Vagina (tissue), 2 donors: Measurements from ENCODE around the gene OR52K1. TPM values are rescaled to one million over a fixed set of nuclear protein-coding genes. Genes with fewer than 3 reads are reported as not detected.

Experiments used
- DNase-seq, 2 donors: peaks; one replicate each; pipeline ENCODE4 v3.0.0-alpha.2; 2017; ENCODE audit errors: extremely low spot score in 2 of 2
- H3K27ac ChIP-seq: fragments of 200-600 bp; sonication (generic); one replicate; pipeline ENCODE4 v1.5.1; 2019
- H3K27me3 ChIP-seq: fragments of 200-600 bp; sonication (generic); one replicate; pipeline ENCODE4 v1.5.1; 2019
- H3K36me3 ChIP-seq, 2 donors: fragments of 200-600 bp; sonication (generic); one replicate each; pipeline ENCODE4 v1.5.1; 2017 to 2019
- H3K4me1 ChIP-seq: fragments of 200-600 bp; sonication (generic); one replicate; pipeline ENCODE4 v1.5.1; 2019
- H3K4me3 ChIP-seq, 2 donors: fragments of 200-600 bp; sonication (generic); 1 replicate in 1 of 2; 2 replicates in 1 of 2; pipeline ENCODE4 v1.5.1; 2016 to 2019
- H3K9me3 ChIP-seq: fragments of 200-600 bp; sonication (generic); one replicate; pipeline ENCODE4 v1.5.1; 2019
- POLR2A ChIP-seq, 2 donors: fragments of 450-650 bp; IDR thresholded peaks; one replicate each; pipeline ENCODE4 v1.6.1; 2017; ENCODE audit warnings: antibody characterized with exemption in 2 of 2, mild to moderate bottlenecking in 2 of 2, moderate library complexity in 2 of 2
- POLR2AphosphoS5 ChIP-seq, 2 donors: sonication (generic); formaldehyde crosslinking; IDR thresholded peaks; one replicate each; pipeline ENCODE4 v1.9.0; 2017; ENCODE audit warnings: antibody characterized with exemption in 2 of 2, mild to moderate bottlenecking in 2 of 2, low read depth in 1 of 2; ENCODE audit not compliant: insufficient read depth in 1 of 2
- intact Hi-C: fragments of 100-400 bp; cut with DNase I; formaldehyde crosslinking; loops from one replicate; pipeline ENCODE4 v1.15.1; 2023
- total RNA-seq: library from RNA; depleted of rRNA; stranded (reverse); fragments of >200 nt; gene quantifications from one replicate; pipeline ENCODE4 v1.2.3, GENCODE V29; 2016
- TF ChIP-seq, protein P1 (sequence below), 3 experiments: fragments of 450-650 bp in 2 of 3; fragments of 200-600 bp in 1 of 3; sonication (generic) in 1 of 3; IDR thresholded peaks; one replicate each; pipeline ENCODE4 v1.5.1; 2017 to 2019; ENCODE audit warnings: antibody characterized with exemption in 3 of 3, mild to moderate bottlenecking in 2 of 3, moderate library complexity in 2 of 3

The OR52K1 gene
- total RNA-seq, 1 donor from 2014 or later = not detected

DNA sequence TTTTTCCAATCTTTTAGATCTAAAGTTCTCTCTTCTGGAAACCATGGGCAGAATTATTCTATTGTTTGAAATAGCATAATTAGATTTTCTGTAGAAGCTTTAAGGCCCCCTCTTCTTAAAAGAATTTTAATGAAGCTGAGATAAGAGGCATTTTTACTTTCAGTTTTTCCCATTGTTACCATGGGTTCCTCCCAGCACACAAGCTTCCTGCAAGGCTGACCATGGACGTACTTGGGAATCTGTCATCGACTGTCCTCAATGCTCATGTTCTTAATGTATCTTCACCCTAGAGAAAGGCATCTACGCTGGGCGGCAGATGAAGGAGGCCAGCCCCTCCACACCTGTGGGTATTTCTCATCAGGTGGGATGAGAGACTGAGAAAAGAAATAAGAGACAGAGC lies 22.3 kb upstream of the OR52K1 start:
- TF ChIP-seq POLR2A (IDR thresholded peaks at IDR 0.05) (no peak), POLR2AphosphoS5 (IDR thresholded peaks at IDR 0.05; ENCODE audit: insufficient read depth in 1 of 2, low read depth in 1 of 2) (no peak)
- TF ChIP-seq, protein P1, sequence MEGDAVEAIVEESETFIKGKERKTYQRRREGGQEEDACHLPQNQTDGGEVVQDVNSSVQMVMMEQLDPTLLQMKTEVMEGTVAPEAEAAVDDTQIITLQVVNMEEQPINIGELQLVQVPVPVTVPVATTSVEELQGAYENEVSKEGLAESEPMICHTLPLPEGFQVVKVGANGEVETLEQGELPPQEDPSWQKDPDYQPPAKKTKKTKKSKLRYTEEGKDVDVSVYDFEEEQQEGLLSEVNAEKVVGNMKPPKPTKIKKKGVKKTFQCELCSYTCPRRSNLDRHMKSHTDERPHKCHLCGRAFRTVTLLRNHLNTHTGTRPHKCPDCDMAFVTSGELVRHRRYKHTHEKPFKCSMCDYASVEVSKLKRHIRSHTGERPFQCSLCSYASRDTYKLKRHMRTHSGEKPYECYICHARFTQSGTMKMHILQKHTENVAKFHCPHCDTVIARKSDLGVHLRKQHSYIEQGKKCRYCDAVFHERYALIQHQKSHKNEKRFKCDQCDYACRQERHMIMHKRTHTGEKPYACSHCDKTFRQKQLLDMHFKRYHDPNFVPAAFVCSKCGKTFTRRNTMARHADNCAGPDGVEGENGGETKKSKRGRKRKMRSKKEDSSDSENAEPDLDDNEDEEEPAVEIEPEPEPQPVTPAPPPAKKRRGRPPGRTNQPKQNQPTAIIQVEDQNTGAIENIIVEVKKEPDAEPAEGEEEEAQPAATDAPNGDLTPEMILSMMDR (IDR thresholded peaks at IDR 0.05) = no peak
- Histone ChIP-seq H3K4me3 (no peak overlapping the region), H3K9me3 (no peaks in the 10 kb centered on the region), H3K27me3 (no peaks in the 10 kb centered on the region), H3K27ac (no peak overlapping the region), H3K36me3 (no peaks in the 10 kb centered on the region), H3K4me1 (peaks cover 8% of the 10 kb centered on the region)
- intact Hi-C loops = no loop called here
- no peak for DNase-seq

DNA sequence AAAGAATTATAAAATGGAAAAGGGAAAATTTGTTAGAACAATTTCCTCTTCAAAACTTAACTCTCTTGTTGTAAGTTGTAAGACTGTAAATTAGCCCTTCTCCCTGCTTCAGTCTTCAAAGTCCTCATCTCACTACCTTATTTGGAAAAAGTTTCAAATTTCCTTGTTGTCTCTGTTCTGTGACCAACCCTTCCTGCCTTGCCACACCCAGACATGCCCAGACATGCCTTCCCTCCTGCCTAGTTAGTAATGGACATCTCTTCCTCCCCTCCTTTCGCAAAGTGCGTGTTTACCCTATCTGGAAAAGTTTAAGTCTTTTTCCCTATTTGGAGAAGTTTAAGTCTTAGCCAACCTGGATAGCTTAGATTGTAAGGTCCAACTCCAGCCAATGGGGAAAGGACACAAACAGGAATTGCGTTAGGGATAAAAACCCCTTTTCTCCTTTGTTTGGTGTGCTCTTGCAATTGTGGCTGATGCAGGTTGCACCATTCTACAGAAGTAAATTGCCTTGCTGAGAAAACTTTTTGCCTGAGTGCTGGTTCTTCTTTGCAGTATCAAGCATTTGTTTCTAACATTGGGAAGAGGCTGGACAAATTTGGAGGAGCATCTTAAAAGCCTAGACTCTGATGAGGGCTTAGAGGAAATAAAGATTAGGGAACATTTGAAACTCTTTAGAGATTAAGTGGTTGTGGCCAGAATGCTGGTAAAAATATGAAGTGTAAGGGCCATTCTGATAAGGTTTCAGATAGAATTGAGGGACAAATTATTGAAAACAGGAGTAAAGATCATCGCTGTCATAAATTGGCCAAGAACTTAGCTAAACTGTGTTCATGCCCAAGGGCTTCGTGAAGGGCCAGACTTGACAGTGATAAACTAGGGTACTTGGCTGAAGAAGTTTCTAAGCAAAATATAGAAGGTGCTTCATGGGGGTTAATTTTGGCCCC lies 18.0 kb upstream of the OR52K1 start:
- no peak overlapping the region for H3K27ac ChIP-seq
- H3K36me3 ChIP-seq = no peaks in the 10 kb centered on the region
- no peak for DNase-seq
- no peaks in the 10 kb centered on the region for H3K9me3 ChIP-seq
- H3K4me1 ChIP-seq = peaks cover 3% of the 10 kb centered on the region
- TF ChIP-seq POLR2AphosphoS5 (IDR thresholded peaks at IDR 0.05; ENCODE audit: insufficient read depth in 1 of 2, low read depth in 1 of 2) = no peak
- TF ChIP-seq, protein P1 (IDR thresholded peaks at IDR 0.05) = no peak
- no peak for TF ChIP-seq POLR2A (IDR thresholded peaks at IDR 0.05)
- H3K27me3 ChIP-seq = no peaks in the 10 kb centered on the region
- no peak overlapping the region for H3K4me3 ChIP-seq
- intact Hi-C loops = no loop called here

DNA sequence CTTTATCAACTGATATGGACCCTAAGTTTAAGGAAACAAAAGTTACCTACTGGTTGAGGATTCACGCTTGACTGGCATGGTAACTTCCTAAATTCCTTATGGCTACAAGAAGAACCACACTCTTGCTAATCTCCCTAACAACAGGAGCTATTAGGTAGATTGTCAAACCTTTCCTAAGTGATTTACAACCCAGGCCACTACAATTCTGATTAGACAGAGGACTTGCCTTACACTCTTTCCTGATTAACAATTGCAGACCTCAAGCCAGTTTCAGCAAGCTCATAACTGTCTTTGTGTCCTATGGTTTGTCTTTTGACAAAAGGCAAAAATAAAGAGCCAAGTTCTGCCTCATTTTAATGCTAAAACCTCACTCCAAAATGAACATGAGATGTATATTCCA lies 17.0 kb upstream of the OR52K1 start:
- no peaks in the 10 kb centered on the region for H3K9me3 ChIP-seq
- H3K36me3 ChIP-seq = no peaks in the 10 kb centered on the region
- H3K27ac ChIP-seq = no peak overlapping the region
- intact Hi-C loops = no loop called here
- no peak overlapping the region for H3K4me3 ChIP-seq
- TF ChIP-seq POLR2A (IDR thresholded peaks at IDR 0.05) (no peak), POLR2AphosphoS5 (IDR thresholded peaks at IDR 0.05; ENCODE audit: insufficient read depth in 1 of 2, low read depth in 1 of 2) (no peak)
- TF ChIP-seq, protein P1 (IDR thresholded peaks at IDR 0.05) = no peak
- H3K27me3 ChIP-seq = no peaks in the 10 kb centered on the region
- no peaks in the 10 kb centered on the region for H3K4me1 ChIP-seq
- no peak for DNase-seq

DNA sequence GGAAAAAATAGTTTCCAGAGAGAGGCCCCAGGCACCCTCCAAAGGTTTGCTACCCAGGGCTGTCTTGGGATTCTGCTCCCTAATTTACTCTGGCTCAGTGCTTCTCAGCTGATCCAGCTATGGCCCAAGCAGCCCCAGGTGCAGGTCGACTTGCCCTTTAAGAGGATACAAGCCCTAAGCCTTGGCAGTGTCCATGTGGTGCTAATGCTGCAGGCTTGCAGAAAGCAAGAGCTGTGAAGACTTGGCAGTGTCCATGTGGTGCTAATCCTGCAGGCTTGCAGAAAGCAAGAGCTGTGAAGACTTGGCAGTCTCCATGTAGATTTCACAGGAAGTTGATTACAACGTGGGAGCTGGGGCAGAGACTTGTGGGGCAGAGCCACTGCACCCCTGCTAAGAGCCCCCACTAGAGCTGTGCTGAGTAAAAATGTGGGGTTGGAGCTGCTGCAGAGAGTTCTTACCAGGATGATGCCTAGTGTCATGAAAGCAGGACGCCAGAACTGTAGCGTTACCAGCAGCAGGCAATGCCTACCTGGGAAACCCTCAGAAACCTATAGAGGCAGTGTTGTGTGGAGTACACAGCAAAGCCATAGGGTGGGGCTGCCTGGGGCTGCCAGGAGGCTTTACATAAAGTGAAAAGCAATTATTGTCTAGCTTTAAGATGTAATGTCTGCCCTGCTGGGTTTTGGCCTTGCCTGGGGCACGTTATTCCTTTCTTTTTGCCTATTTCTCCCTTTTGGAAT lies 16.1 kb upstream of the OR52K1 start:
- intact Hi-C loops = no loop called here
- Histone ChIP-seq H3K9me3 (no peaks in the 10 kb centered on the region), H3K27ac (no peak overlapping the region), H3K4me1 (no peaks in the 10 kb centered on the region), H3K4me3 (no peak overlapping the region), H3K27me3 (no peaks in the 10 kb centered on the region), H3K36me3 (no peaks in the 10 kb centered on the region)
- DNase-seq = no peak
- TF ChIP-seq, protein P1 (IDR thresholded peaks at IDR 0.05) = no peak
- TF ChIP-seq POLR2A (IDR thresholded peaks at IDR 0.05) (no peak), POLR2AphosphoS5 (IDR thresholded peaks at IDR 0.05; ENCODE audit: insufficient read depth in 1 of 2, low read depth in 1 of 2) (no peak)
